ENCODE results near the gene MYO5B.

MYO5B gene

DNA sequence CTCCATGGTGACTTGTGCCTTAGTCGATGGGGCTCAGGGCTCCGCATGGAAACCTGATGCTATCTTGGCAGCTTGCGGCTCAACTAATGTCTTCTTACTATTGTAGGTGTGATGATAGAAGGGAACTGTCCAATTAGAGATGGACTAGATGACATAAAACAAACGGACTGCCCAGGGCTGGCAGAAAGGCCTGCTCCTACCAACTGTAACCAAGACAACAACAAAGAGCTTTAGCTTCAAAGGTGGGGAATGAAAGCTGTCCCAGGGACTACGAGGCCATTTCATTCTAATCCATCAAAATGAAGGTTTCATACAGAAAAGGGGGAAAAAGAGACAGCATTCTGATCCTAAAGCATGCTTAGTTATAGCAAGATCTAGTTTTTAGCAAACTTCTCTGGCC is 194.7 kb downstream of the MYO5B start:
- DNase-seq (ENCODE audit: low read depth): no peak
- TF ChIP-seq, protein P1, sequence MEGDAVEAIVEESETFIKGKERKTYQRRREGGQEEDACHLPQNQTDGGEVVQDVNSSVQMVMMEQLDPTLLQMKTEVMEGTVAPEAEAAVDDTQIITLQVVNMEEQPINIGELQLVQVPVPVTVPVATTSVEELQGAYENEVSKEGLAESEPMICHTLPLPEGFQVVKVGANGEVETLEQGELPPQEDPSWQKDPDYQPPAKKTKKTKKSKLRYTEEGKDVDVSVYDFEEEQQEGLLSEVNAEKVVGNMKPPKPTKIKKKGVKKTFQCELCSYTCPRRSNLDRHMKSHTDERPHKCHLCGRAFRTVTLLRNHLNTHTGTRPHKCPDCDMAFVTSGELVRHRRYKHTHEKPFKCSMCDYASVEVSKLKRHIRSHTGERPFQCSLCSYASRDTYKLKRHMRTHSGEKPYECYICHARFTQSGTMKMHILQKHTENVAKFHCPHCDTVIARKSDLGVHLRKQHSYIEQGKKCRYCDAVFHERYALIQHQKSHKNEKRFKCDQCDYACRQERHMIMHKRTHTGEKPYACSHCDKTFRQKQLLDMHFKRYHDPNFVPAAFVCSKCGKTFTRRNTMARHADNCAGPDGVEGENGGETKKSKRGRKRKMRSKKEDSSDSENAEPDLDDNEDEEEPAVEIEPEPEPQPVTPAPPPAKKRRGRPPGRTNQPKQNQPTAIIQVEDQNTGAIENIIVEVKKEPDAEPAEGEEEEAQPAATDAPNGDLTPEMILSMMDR (IDR thresholded peaks at IDR 0.05; ENCODE audit: control insufficient read depth, insufficient read depth, low read depth, low read length, missing control alignments): no peak
- no peak overlapping the region for H3K4me3 ChIP-seq (ENCODE audit: control insufficient read depth, low read depth, low read length)

- no peak overlapping the region for H3K4me3 ChIP-seq (ENCODE audit: control insufficient read depth, low read depth, low read length)
- no peak for DNase-seq (ENCODE audit: low read depth)
- TF ChIP-seq, protein P1 (IDR thresholded peaks at IDR 0.05; ENCODE audit: control insufficient read depth, insufficient read depth, low read depth, low read length, missing control alignments): no peak
Observed at GRCh38 chr18:49999128-49999527, 195.8 kb downstream of the MYO5B start.

DNA sequence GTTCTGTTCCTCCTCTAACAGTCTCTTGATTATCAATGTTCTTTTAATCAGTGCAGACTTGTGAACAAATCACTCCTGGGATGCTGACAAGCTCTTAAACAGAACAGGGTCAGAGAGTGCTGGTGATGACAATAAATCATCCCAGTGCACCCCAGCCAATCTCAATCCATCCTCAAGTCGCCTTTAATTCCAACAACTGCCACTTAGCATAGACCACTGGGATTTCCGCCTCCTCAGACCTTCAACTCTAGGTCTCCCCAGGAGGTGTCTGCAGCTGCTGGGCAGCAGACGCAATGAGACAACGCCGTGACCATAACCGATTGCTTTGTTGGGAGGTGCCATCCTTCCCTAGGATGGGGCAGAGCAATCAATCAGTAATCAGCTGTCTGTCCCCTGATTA is 197.4 kb downstream of the MYO5B start:
- H3K4me3 ChIP-seq (ENCODE audit: control insufficient read depth, low read depth, low read length): no peak overlapping the region
- TF ChIP-seq, protein P1 (IDR thresholded peaks at IDR 0.05; ENCODE audit: control insufficient read depth, insufficient read depth, low read depth, low read length, missing control alignments): no peak
- no peak for DNase-seq (ENCODE audit: low read depth)

DNA sequence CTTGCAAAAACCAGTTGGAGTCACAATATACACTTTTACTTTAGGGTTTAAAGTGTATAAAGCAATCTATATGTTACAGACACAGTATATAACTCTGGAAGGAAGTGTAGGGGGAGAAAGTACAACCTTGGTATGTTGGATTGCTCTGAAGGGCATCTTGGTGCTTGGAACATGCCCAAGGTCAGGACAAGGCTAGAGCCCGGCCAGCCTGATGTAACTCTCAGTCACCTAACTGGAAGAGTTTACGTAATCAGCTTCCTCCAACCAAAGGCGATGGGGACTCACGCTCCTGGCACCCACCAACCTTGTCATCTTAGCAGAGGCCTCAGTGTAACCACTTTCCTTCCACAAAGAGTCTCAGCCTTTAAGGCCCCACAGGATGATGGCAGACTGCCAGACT is 200.5 kb downstream of the MYO5B start:
- no peak overlapping the region for H3K4me3 ChIP-seq (ENCODE audit: control insufficient read depth, low read depth, low read length)
- TF ChIP-seq, protein P1 (IDR thresholded peaks at IDR 0.05; ENCODE audit: control insufficient read depth, insufficient read depth, low read depth, low read length, missing control alignments): no peak
- no peak for DNase-seq (ENCODE audit: low read depth)

DNA sequence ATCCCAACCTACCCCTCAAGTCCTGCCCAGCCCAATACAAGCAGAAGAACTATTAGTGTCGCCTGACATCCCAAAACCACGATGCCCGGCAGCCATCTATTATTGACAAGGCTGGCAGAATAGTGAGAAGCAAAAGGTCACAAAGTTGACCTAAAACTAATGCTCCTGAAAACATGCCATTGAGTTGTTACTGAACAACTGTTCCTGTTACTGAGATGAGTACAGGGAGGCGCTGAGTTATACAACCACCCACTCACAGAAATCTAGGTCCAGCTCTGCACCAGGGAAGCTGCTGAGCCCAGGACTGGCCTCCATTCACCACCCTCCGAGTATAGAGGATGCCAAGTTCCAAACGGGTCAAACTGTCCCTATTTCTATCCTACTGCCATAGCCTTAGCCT is 201.6 kb downstream of the MYO5B start:
- TF ChIP-seq, protein P1 (IDR thresholded peaks at IDR 0.05; ENCODE audit: control insufficient read depth, insufficient read depth, low read depth, low read length, missing control alignments): no peak
- no peak for DNase-seq (ENCODE audit: low read depth)
- H3K4me3 ChIP-seq (ENCODE audit: control insufficient read depth, low read depth, low read length): no peak overlapping the region

GRCh38 chr18:49988733-49989132 is 206.2 kb downstream of the MYO5B start:
- DNase-seq (ENCODE audit: low read depth): no peak
- H3K4me3 ChIP-seq (ENCODE audit: control insufficient read depth, low read depth, low read length): no peak overlapping the region
- TF ChIP-seq, protein P1 (IDR thresholded peaks at IDR 0.05; ENCODE audit: control insufficient read depth, insufficient read depth, low read depth, low read length, missing control alignments): no peak

DNA sequence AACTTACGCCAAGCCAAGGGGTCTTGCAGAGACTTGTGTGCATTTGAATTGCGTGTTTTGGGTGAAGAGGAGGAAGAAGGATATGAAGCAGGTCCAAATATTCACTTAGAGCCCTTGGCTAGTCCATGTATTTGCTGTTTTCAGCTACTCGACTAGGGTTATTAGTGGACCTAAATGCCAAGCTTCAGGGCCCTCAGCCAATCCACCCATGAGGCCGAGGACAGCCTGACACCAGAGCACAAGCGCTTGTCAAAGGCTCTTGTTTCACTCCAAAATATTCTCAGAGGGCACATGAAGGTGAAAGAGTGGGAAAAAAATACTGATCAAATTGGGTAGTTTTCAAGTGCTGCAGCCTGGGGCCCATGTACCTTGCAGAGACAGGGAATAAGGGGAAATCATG is 206.8 kb downstream of the MYO5B start:
- DNase-seq (ENCODE audit: low read depth): no peak
- TF ChIP-seq, protein P1 (IDR thresholded peaks at IDR 0.05; ENCODE audit: control insufficient read depth, insufficient read depth, low read depth, low read length, missing control alignments): no peak
- H3K4me3 ChIP-seq (ENCODE audit: control insufficient read depth, low read depth, low read length): no peak overlapping the region

Data from AG09309 (cell line).